Brain microvascular endothelial cell (primary cell): ENCODE data around the gene FBN2.

ENCODE experiments used
- DNase-seq: peaks from one replicate; pipeline ENCODE4 v3.0.0-alpha.2; 2020
- H3K27ac ChIP-seq: fragments of 250-450 bp; sonication (Bioruptor Pico); 2 replicates; pipeline ENCODE4 v1.5.1; 2020; ENCODE audit warnings: mild to moderate bottlenecking, moderate library complexity
- H3K27me3 ChIP-seq: fragments of 250-450 bp; sonication (Bioruptor Pico); replicated peaks from 2 replicates; pipeline ENCODE4 v1.5.1; 2020; ENCODE audit warnings: mild to moderate bottlenecking
- H3K36me3 ChIP-seq: fragments of 250-450 bp; sonication (Bioruptor Pico); replicated peaks from 2 replicates; pipeline ENCODE4 v1.5.1; 2020; ENCODE audit warnings: mild to moderate bottlenecking
- H3K4me3 ChIP-seq: 2 replicates; pipeline ENCODE4 v1.5.1; 2011; ENCODE audit warnings: low read depth, mild to moderate bottlenecking, control low read depth, low read length, moderate library complexity
- in situ Hi-C: cut with HindIII; loops from 2 replicates; pipeline ENCODE4 v1.10.0; 2017; ENCODE audit warnings: low sequenced_read_pairs, low pct_ligation_motif_present
- TF ChIP-seq, protein P1 (sequence below): IDR thresholded peaks from 2 replicates; pipeline ENCODE4 v1.5.1; 2011; ENCODE audit warnings: low read depth, mild to moderate bottlenecking, moderate library complexity, low read length, control low read depth, inconsistent platforms; ENCODE audit errors: missing control alignments

The FBN2 gene

DNA sequence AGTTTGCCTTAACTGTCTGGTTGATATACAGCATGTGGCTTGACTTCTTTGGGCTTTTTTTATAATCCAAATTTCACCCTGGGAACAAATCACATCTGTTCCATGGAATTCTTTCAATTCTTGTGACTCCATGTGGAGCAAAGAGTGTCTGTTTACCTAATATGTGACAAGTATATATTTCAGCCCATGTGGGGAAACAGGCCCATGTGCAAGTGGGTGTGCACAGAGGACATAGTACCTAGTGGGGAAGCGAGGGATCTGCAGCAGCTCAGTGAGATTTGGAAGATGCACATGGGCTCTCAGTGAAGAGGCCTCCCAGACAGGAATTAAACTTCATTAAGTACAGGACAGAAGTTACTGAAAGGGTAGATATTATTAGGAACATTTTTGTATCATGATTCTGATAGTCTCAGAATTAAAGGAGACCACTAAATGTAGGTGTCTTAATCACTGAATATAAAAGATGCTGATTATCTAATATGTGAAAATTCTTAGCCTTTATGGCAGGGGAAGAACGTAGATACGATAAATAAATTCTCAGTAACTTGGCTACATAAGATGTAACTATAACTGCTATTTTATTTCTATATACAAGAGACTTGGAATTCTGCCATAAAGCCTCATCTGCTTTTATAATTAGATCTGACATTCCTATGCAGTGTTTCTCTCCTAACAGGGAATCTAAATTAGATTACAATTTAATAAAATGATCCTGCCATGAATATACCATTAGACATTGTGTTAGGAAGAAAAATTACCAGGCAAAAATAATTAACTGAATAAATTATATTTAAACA, 273.3 kb downstream of the FBN2 start:
- no peaks in the 10 kb centered on the region for H3K27me3 ChIP-seq
- TF ChIP-seq, protein P1, sequence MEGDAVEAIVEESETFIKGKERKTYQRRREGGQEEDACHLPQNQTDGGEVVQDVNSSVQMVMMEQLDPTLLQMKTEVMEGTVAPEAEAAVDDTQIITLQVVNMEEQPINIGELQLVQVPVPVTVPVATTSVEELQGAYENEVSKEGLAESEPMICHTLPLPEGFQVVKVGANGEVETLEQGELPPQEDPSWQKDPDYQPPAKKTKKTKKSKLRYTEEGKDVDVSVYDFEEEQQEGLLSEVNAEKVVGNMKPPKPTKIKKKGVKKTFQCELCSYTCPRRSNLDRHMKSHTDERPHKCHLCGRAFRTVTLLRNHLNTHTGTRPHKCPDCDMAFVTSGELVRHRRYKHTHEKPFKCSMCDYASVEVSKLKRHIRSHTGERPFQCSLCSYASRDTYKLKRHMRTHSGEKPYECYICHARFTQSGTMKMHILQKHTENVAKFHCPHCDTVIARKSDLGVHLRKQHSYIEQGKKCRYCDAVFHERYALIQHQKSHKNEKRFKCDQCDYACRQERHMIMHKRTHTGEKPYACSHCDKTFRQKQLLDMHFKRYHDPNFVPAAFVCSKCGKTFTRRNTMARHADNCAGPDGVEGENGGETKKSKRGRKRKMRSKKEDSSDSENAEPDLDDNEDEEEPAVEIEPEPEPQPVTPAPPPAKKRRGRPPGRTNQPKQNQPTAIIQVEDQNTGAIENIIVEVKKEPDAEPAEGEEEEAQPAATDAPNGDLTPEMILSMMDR = peak; percentile 20
- in situ Hi-C loops = no loop called here

DNA sequence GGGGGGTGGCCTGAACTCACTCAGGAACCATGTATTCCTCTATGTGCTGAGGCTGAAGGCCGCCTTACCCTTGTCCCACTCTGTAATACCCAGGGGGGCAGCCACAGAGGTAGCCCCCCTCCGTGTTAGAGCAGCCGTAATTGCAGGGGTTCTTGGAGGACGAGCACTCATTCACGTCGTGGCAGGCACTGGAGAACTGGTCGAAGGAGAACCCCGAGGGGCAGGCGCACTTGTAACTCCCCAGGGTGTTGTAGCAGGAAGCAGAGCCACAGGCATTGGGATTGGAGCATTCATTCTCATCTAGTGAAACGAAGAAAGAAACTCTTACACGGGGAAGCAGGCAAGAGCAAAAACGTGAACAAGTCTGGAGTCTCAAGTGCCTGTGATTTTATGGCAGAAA, 274.7 kb downstream of the FBN2 start:
- peak; percentile 17 for DNase-seq
- H3K27ac ChIP-seq = no peak overlapping the region
- no peaks in the 10 kb centered on the region for H3K27me3 ChIP-seq
- H3K36me3 ChIP-seq = peaks cover 12% of the 10 kb centered on the region
- TF ChIP-seq, protein P1 = no peak
- H3K4me3 ChIP-seq = no peak overlapping the region
- in situ Hi-C loops = no loop called here

More for the DNA sequence above, 273.3 kb downstream of the FBN2 start:
- Histone ChIP-seq H3K36me3 (peaks cover 12% of the 10 kb centered on the region), H3K27ac (no peak overlapping the region), H3K4me3 (no peak overlapping the region)
- DNase-seq = no peak

DNA sequence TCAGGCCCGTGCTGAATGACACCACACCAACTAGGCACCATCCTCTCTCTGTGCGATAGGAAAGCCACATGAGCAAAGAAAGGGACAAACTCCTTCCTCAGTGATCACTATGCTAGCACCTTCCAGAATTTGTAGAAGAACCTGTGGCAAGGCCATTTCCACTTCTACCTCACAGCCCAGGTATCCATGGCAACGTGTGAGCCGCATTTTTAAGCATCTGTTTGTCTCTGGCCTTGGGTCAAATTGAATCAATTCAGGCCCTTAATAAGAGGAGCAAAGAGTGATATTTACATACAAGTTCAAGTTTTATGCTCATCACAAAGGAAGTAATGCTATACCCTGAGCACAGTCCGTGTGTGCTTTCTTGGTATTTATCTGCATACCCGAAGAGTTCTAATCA, 275.1 kb downstream of the FBN2 start:
- Histone ChIP-seq H3K4me3 (no peak overlapping the region), H3K27me3 (no peaks in the 10 kb centered on the region), H3K27ac (no peak overlapping the region), H3K36me3 (peaks cover 12% of the 10 kb centered on the region)
- TF ChIP-seq, protein P1 = no peak
- in situ Hi-C loops = no loop called here
- no peak for DNase-seq

DNA sequence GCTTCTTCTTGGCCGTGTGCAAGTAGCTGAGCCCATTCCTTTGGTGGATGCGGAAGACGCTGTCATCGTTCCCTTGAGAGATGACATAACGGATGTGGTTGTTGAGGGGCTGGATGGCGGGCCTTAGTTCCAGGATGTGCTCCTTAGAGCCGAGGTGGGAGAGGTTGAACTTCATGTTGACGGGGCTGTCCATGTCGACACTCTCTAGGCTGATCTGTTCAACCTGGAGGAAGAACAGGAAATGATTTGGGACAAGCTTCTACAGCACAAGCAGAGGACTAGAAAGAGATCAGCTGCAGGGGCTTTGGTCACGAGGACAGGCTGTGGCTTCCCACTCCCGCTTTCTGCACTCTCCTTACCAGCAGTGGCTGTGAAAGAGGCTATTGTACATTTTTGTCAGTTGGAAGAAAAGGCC, 278.4 kb downstream of the FBN2 start:
- no peak overlapping the region for H3K4me3 ChIP-seq
- H3K36me3 ChIP-seq = peaks cover 10% of the 10 kb centered on the region
- TF ChIP-seq, protein P1 = no peak
- no peak overlapping the region for H3K27ac ChIP-seq
- no peaks in the 10 kb centered on the region for H3K27me3 ChIP-seq
- no peak for DNase-seq
- in situ Hi-C loops = no loop called here

DNA sequence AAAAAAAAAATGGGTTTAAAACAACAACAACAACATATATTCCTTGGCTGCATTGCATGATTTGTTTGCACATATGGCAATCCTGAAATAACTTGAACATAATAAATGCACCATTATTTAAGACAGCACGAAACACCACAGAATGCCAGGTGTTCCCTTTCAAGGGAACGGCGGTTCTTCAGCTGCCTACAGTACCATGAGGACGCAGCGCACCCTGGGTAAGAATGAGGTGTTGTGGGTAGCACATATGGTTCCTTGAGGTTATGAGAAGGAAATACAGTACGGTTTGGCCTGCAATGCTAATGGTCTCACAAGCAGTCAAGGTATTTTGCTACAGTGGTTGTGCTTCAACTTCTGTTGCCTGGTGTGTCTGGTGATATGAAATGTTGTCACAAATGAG, 279.7 kb downstream of the FBN2 start:
- TF ChIP-seq, protein P1 = no peak
- no peak overlapping the region for H3K4me3 ChIP-seq
- in situ Hi-C loops = no loop called here

DNA sequence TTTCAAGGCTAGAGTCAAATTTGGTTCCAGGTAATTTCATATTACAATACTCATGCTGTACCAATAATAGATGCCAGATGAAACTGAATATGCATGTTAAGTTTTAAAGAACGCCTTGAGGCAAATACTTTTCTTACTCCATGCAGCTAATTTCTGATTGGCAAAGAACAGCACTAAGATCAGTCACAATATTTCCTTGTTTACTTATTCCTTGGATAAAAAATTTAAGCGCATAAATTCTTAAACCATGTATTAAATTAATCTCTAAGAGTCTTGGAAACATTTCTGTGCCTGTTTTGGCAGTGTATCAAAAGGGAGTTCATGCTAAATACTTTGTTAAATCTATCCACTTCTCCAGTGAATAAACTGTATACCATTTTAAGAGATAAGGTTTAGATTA, 281.0 kb downstream of the FBN2 start:
- in situ Hi-C loops = no loop called here
- Histone ChIP-seq H3K27me3 (no peaks in the 10 kb centered on the region), H3K4me3 (no peak overlapping the region), H3K36me3 (no peaks in the 10 kb centered on the region), H3K27ac (no peak overlapping the region)
- TF ChIP-seq, protein P1 = no peak
- DNase-seq = no peak

More for the DNA sequence above, 279.7 kb downstream of the FBN2 start:
- Histone ChIP-seq H3K27ac (no peak overlapping the region), H3K36me3 (peaks cover 10% of the 10 kb centered on the region), H3K27me3 (no peaks in the 10 kb centered on the region)
- DNase-seq = no peak
